Measurements from ENCODE around the gene RALGAPA2.

DNA sequence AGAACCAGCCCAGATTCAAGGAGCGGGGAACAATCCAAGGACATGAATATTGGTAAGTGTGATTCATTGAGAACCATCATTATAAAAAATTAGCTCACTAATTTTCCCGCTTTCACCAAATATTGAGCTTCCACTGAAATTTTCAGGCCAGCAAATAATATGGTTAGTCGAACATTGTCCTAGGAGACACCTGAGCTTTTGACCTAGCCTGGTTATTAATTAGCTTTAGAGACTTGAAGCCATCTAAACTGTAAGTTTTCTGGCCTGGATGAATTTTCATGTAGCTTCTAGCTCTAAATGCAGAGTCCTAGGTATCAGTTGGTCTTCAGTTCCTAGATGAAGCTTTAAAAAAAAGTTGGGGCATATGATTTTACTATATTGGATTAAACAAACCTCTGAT is 17.1 kb upstream of the RALGAPA2 start:
- TF ChIP-seq, protein P1, sequence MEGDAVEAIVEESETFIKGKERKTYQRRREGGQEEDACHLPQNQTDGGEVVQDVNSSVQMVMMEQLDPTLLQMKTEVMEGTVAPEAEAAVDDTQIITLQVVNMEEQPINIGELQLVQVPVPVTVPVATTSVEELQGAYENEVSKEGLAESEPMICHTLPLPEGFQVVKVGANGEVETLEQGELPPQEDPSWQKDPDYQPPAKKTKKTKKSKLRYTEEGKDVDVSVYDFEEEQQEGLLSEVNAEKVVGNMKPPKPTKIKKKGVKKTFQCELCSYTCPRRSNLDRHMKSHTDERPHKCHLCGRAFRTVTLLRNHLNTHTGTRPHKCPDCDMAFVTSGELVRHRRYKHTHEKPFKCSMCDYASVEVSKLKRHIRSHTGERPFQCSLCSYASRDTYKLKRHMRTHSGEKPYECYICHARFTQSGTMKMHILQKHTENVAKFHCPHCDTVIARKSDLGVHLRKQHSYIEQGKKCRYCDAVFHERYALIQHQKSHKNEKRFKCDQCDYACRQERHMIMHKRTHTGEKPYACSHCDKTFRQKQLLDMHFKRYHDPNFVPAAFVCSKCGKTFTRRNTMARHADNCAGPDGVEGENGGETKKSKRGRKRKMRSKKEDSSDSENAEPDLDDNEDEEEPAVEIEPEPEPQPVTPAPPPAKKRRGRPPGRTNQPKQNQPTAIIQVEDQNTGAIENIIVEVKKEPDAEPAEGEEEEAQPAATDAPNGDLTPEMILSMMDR (IDR thresholded peaks at IDR 0.05), result no peak
- TF ChIP-seq, protein P2, sequence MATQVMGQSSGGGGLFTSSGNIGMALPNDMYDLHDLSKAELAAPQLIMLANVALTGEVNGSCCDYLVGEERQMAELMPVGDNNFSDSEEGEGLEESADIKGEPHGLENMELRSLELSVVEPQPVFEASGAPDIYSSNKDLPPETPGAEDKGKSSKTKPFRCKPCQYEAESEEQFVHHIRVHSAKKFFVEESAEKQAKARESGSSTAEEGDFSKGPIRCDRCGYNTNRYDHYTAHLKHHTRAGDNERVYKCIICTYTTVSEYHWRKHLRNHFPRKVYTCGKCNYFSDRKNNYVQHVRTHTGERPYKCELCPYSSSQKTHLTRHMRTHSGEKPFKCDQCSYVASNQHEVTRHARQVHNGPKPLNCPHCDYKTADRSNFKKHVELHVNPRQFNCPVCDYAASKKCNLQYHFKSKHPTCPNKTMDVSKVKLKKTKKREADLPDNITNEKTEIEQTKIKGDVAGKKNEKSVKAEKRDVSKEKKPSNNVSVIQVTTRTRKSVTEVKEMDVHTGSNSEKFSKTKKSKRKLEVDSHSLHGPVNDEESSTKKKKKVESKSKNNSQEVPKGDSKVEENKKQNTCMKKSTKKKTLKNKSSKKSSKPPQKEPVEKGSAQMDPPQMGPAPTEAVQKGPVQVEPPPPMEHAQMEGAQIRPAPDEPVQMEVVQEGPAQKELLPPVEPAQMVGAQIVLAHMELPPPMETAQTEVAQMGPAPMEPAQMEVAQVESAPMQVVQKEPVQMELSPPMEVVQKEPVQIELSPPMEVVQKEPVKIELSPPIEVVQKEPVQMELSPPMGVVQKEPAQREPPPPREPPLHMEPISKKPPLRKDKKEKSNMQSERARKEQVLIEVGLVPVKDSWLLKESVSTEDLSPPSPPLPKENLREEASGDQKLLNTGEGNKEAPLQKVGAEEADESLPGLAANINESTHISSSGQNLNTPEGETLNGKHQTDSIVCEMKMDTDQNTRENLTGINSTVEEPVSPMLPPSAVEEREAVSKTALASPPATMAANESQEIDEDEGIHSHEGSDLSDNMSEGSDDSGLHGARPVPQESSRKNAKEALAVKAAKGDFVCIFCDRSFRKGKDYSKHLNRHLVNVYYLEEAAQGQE (IDR thresholded peaks at IDR 0.05; ENCODE audit: low read depth, low read length), result no peak
- TF ChIP-seq JUND (IDR thresholded peaks at IDR 0.05), result no peak
- no peak for TF ChIP-seq YY1 (IDR thresholded peaks at IDR 0.05; ENCODE audit: low read depth)
- no peak for TF ChIP-seq FOXM1 (IDR thresholded peaks at IDR 0.05; ENCODE audit: low read depth)
- TF ChIP-seq, protein P3, sequence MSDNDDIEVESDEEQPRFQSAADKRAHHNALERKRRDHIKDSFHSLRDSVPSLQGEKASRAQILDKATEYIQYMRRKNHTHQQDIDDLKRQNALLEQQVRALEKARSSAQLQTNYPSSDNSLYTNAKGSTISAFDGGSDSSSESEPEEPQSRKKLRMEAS (IDR thresholded peaks at IDR 0.05; ENCODE audit: low read depth), result no peak
- no peak for TF ChIP-seq GATA2 (CRISPR knock-in tag; IDR thresholded peaks at IDR 0.05)
- TF ChIP-seq NRF1 (IDR thresholded peaks at IDR 0.05; ENCODE audit: low read depth, low read length), result no peak
- TF ChIP-seq, protein P4, sequence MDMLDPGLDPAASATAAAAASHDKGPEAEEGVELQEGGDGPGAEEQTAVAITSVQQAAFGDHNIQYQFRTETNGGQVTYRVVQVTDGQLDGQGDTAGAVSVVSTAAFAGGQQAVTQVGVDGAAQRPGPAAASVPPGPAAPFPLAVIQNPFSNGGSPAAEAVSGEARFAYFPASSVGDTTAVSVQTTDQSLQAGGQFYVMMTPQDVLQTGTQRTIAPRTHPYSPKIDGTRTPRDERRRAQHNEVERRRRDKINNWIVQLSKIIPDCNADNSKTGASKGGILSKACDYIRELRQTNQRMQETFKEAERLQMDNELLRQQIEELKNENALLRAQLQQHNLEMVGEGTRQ (IDR thresholded peaks at IDR 0.05; ENCODE audit: borderline replicate concordance, low read depth, low read length), result no peak
- no peak for TF ChIP-seq POLR2AphosphoS5 (IDR thresholded peaks at IDR 0.05; ENCODE audit: low read depth, low read length)
- TF ChIP-seq RXRA (IDR thresholded peaks at IDR 0.05; ENCODE audit: borderline replicate concordance, low read depth), result no peak
- no peak for TF ChIP-seq TAF1 (IDR thresholded peaks at IDR 0.05; ENCODE audit: borderline replicate concordance, low read depth, low read length)
- TF ChIP-seq, protein P5, sequence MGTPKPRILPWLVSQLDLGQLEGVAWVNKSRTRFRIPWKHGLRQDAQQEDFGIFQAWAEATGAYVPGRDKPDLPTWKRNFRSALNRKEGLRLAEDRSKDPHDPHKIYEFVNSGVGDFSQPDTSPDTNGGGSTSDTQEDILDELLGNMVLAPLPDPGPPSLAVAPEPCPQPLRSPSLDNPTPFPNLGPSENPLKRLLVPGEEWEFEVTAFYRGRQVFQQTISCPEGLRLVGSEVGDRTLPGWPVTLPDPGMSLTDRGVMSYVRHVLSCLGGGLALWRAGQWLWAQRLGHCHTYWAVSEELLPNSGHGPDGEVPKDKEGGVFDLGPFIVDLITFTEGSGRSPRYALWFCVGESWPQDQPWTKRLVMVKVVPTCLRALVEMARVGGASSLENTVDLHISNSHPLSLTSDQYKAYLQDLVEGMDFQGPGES (IDR thresholded peaks at IDR 0.05; ENCODE audit: low read depth, low read length), result no peak
